Thyroid gland (tissue), 4 donors: ENCODE data around the gene TBC1D1. TPM values are rescaled to one million over a fixed set of nuclear protein-coding genes. Genes with fewer than 3 reads are reported as not detected.

Experiments used
- DNase-seq, 2 donors: peaks; one replicate each; pipeline ENCODE4 v3.0.0-alpha.2; 2019
- H3K27ac ChIP-seq, 3 donors: fragments of 200-600 bp; sonication (generic); 1 replicate in 2 of 3; 2 replicates in 1 of 3; pipeline ENCODE4 v1.5.1; 2016 to 2019; ENCODE audit warnings: mild to moderate bottlenecking in 1 of 3, moderate library complexity in 1 of 3
- H3K27me3 ChIP-seq: fragments of 200-600 bp; sonication (generic); one replicate; pipeline ENCODE4 v1.5.1; 2019
- H3K36me3 ChIP-seq, 2 donors: fragments of 200-600 bp; sonication (generic); one replicate each; pipeline ENCODE4 v1.5.1; 2016 to 2019
- H3K4me1 ChIP-seq, 2 donors: fragments of 200-600 bp; sonication (generic); one replicate each; pipeline ENCODE4 v1.5.1; 2017 to 2019
- H3K4me3 ChIP-seq, 3 donors: fragments of 200-600 bp; sonication (generic); replicated peaks in 1 of 3; 1 replicate in 2 of 3; 2 replicates in 1 of 3; pipeline ENCODE4 v1.5.1; 2016; ENCODE audit warnings: mild to moderate bottlenecking in 1 of 3
- H3K9me3 ChIP-seq: fragments of 200-600 bp; sonication (generic); one replicate; pipeline ENCODE4 v1.5.1; 2017
- CTCF ChIP-seq, 6 experiments: fragments of 200-600 bp in 3 of 6; fragments of 450-650 bp in 3 of 6; sonication (generic) in 3 of 6; IDR thresholded peaks; one replicate each; pipeline ENCODE4 v1.5.1; 2016 to 2019; ENCODE audit warnings: antibody characterized with exemption in 6 of 6, mild to moderate bottlenecking in 2 of 6, inconsistent platforms in 1 of 6, moderate library complexity in 1 of 6
- POLR2A ChIP-seq, 2 donors: fragments of 450-650 bp; IDR thresholded peaks; one replicate each; pipeline ENCODE4 v1.6.1; 2017; ENCODE audit warnings: antibody characterized with exemption in 2 of 2, mild to moderate bottlenecking in 2 of 2, moderate library complexity in 1 of 2
- WGBS, 2 donors: methylation state at CpG; one replicate each; pipeline ENCODE4 v1.1.5; 2017; 5-methylcytosine and 5-hydroxymethylcytosine counted together
- intact Hi-C: fragments of 100-400 bp; cut with DNase I; formaldehyde crosslinking; loops from one replicate; pipeline ENCODE4 v1.15.1; 2023
- total RNA-seq, 4 donors: library from RNA; depleted of rRNA; stranded (reverse); fragments of >200 nt; gene quantifications; one replicate each; pipeline ENCODE4 v1.2.3, GENCODE V29; 2016

TBC1D1 gene
- total RNA-seq, 4 donors from 2014 or later = 192 to 284 (median 230) TPM

DNA sequence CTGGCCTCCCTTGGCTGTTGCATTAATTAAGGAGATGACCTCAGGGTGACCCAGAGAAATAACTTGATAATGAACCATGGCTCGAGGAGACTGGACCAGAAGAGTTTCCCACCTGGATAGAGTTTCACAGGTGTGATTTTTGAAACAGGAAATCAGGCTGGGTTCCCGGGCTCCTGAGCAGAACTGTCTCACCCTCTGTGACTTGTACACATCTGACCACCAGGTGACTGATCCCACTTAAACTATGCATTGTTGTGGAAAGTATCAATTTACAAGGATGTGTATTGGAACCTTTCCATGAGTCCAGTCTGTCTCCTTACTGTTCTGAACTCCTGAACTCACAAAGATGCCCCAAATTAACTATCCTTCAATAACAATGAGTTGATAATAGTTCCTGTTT is 289.6 kb downstream of the TBC1D1 start:
- peaks cover 0 to 5% of the 10 kb centered on the region in 2 donors for H3K4me1 ChIP-seq
- WGBS, 2 donors = 66 to 73% methylated on average over 2 of the region's 2 CpGs
- H3K27ac ChIP-seq = no peak overlapping the region
- no peaks in the 10 kb centered on the region for H3K36me3 ChIP-seq
- peak in 1 of 6 experiments; percentile 7 for TF ChIP-seq CTCF (IDR thresholded peaks at IDR 0.05)
- no peak for TF ChIP-seq POLR2A (IDR thresholded peaks at IDR 0.05)
- DNase-seq = no peak
- no peaks in the 10 kb centered on the region for H3K27me3 ChIP-seq
- H3K9me3 ChIP-seq = no peaks in the 10 kb centered on the region
- no peak overlapping the region for H3K4me3 ChIP-seq
- intact Hi-C loops = loop anchor here (5.0 kb wide), 1 partner anchor 492 kb away; no protein-coding TSS in a partner anchor

GRCh38 chr4:38181286-38181685 is 290.4 kb downstream of the TBC1D1 start:
- intact Hi-C loops = loop anchor here (5.0 kb wide), 1 partner anchor 491 kb away; no protein-coding TSS in a partner anchor
- H3K36me3 ChIP-seq = no peaks in the 10 kb centered on the region
- no peaks in the 10 kb centered on the region for H3K9me3 ChIP-seq
- TF ChIP-seq CTCF (IDR thresholded peaks at IDR 0.05) = no peak
- TF ChIP-seq POLR2A (IDR thresholded peaks at IDR 0.05) = no peak
- H3K4me3 ChIP-seq = no peak overlapping the region
- H3K27me3 ChIP-seq = no peaks in the 10 kb centered on the region
- DNase-seq = no peak
- WGBS, 2 donors = 69 to 86% methylated on average over 3 of the region's 3 CpGs
- H3K4me1 ChIP-seq = peaks cover 0 to 5% of the 10 kb centered on the region in 2 donors
- H3K27ac ChIP-seq = no peak overlapping the region

DNA sequence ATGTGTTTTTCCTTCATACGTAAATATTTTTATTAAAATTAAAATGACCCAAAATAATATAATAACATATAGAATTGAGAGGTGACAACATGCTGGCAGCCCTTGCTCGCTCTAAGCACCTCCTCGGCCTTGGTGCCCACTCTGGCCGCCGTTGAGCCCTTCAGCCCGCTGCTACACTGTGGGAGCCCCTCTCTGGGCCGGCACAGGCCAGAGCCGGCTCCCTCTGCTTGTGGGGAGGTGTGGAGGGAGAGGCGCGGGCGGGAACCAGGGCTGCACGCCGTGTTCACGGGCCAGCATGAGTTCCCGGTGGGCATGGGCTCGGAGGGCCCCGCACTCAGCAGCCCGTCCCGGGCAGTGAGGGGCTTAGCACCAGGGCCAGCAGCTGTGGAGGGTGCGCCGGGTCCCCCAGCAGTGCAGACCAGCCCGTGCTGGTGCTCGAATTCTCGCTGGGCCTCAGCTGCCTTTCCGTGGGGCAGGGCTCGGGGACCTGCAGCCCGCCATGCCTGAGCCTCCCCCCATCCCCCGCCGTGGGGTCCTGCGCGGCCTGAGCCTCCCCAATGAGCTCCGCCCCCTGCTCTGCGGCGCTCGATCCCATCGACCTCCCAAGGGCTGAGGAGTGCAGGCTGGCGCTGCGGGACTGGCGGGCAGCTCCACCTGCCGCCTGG is 291.6 kb downstream of the TBC1D1 start:
- intact Hi-C loops = loop anchor here (5.0 kb wide), 1 partner anchor 490 kb away; no protein-coding TSS in a partner anchor

DNA sequence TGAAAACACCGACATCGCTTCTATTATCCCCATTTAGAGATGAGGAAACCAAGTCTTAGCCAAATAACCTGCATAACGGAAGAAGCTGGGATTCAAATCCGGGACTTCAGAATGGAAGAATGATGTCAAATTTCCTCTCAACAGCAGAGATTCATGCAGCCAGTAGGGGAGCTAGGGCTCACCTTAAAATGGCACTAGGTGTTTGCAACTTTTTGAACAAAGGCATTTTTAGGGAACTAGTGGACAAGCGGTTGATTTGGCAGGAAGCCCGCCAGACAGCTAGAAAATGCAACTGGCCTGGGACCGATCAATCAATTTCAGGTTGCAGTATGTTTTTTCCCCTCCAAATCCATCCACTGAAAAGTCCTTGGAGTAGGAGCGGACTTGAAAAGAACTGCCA is 293.5 kb downstream of the TBC1D1 start:
- peaks cover 0 to 5% of the 10 kb centered on the region in 2 donors for H3K4me1 ChIP-seq
- intact Hi-C loops = loop anchor here (5.0 kb wide), 1 partner anchor 488 kb away; no protein-coding TSS in a partner anchor
- H3K27ac ChIP-seq = no peak overlapping the region
- 89 to 97% methylated on average over 8 of the region's 8 CpGs for WGBS, 2 donors
- H3K9me3 ChIP-seq = no peaks in the 10 kb centered on the region
- DNase-seq = no peak
- TF ChIP-seq POLR2A (IDR thresholded peaks at IDR 0.05) (no peak), CTCF (IDR thresholded peaks at IDR 0.05) (no peak)
- no peaks in the 10 kb centered on the region for H3K27me3 ChIP-seq
- no peak overlapping the region for H3K4me3 ChIP-seq
- H3K36me3 ChIP-seq = no peaks in the 10 kb centered on the region

More for the DNA sequence above, 291.6 kb downstream of the TBC1D1 start:
- H3K36me3 ChIP-seq = no peaks in the 10 kb centered on the region
- no peak overlapping the region for H3K4me3 ChIP-seq
- 95 to 96% methylated on average over 24 to 34 of the region's 40 CpGs for WGBS, 2 donors
- H3K4me1 ChIP-seq = peaks cover 0 to 5% of the 10 kb centered on the region in 2 donors
- H3K27me3 ChIP-seq = no peaks in the 10 kb centered on the region
- H3K27ac ChIP-seq = no peak overlapping the region
- DNase-seq = no peak
- no peaks in the 10 kb centered on the region for H3K9me3 ChIP-seq
- TF ChIP-seq CTCF (IDR thresholded peaks at IDR 0.05) = no peak
- no peak for TF ChIP-seq POLR2A (IDR thresholded peaks at IDR 0.05)

DNA sequence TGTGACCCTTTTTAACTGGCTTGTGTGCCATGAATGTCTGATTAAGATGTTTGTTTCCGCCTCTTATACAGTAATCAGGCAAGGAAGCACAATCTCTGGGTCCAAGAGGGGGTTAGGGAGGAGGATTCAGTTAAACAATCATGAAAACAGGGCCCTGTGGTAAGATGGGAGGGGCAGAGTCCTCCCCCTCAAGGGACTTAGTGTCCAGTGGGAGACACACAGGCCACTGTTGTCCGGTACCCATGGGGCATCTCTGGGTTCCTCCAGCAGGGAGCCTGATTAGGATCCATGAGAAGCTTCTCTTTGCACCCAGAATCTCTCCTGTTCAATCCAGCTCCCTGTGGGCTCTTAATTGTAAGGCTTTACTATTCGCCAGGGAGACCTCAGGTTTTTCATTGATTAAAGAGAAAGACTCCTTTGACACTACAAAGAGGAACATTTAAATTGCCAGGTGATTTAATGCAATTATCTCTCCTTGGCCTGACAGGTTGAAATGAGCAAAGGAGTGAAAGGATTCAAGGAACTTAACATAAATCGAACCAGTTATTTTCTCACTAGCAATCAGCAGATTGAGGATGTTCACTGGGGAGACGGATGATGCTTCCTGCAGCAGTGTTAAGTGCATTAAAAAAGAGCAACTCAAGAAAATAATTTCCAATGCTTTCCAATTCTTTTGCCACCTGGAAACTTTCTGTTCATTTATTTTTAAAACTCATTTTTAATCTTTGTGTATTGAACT is 294.7 kb downstream of the TBC1D1 start:
- Histone ChIP-seq H3K4me3 (no peak overlapping the region), H3K9me3 (no peaks in the 10 kb centered on the region), H3K27ac (no peak overlapping the region), H3K27me3 (no peaks in the 10 kb centered on the region), H3K4me1 (peaks cover 0 to 6% of the 10 kb centered on the region in 2 donors), H3K36me3 (no peaks in the 10 kb centered on the region)
- DNase-seq = no peak
- TF ChIP-seq CTCF (IDR thresholded peaks at IDR 0.05) (no peak), POLR2A (IDR thresholded peaks at IDR 0.05) (no peak)
- WGBS, 2 donors = 89 to 98% methylated on average over 5 of the region's 5 CpGs
- intact Hi-C loops = no loop called here
